Measurements from ENCODE around the gene DBNDD1. TPM values are rescaled to one million over a fixed set of nuclear protein-coding genes. Genes with fewer than 3 reads are reported as not detected.

The DBNDD1 gene, protein sequence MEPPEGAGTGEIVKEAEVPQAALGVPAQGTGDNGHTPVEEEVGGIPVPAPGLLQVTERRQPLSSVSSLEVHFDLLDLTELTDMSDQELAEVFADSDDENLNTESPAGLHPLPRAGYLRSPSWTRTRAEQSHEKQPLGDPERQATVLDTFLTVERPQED
- 0.72 and 8.0 TPM in 2 replicates for total RNA-seq

DNA sequence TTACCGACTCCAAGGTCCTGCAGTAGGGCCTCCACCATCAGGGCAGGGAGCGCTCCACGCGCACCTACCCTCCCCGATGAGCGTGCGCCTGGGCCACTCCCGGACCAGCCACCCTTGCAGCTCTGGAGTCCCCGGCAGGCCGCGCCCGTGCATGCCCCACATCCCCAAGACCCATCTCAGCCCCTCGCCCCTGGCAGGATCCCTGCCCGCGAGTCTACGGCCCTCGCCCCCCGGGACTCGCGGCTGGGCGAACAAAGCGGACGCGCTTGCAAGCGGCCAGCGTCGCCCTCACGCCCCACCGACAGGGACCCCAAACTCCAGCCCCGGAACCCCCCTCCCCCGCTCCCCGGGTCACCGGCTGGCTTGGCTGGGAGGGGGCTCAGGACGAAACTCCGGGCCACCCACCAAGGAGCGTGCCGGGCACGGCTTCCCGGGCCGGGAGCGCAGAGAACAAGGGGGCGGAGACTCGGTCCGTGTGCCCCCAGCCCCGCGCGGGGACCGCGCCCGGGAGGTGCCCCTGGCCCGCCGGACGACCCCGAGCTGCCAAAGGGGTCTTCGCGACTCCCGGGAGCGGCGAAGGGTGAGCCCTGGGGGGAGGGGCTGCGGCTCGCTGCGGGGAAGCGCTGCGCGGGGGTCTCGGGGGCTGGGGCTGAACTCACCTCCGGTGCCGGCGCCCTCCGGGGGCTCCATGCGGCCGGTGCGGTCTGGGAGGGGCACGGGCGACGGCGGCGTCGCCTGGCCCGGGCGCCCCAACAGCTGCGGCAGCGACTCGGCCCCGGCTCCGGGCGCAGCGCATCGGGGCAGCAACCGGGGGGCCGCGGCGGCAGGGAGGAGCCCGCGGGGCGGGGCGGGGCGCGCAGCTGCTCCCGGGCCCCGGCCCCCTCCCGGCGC is at the start of gene DBNDD1:
Gene DBNDD1, minus strand, starts transcription at position 805 of the 891 bp plus-strand sequence. Its CDS starts 115 bp downstream, at position 690.

Other genes with a start within 250 kb of the DBNDD1 start
- 11.3 and 11.6 TPM in 2 replicates for gene FANCA, start 202.8 kb downstream of the DBNDD1 start, total RNA-seq
- 0.78 and 1.3 TPM in 2 replicates for gene SPIRE2, start 191.0 kb downstream of the DBNDD1 start, total RNA-seq
- gene TCF25, start 145.9 kb downstream of the DBNDD1 start, total RNA-seq, result 146 and 211 TPM in 2 replicates
- gene MC1R, start 100.6 kb downstream of the DBNDD1 start, total RNA-seq, result 4.9 and 6.6 TPM in 2 replicates
- gene TUBB3, start 96.1 kb downstream of the DBNDD1 start, total RNA-seq, result 83.7 and 231 TPM in 2 replicates
- gene DEF8, start 70.7 kb downstream of the DBNDD1 start, total RNA-seq, result 104 and 110 TPM in 2 replicates
- 0.16 TPM in 1 of 2 replicates, not detected in the other for gene PRDM7, start 57.9 kb upstream of the DBNDD1 start, total RNA-seq